ENCODE results near the gene STK4. TPM values are rescaled to one million over a fixed set of nuclear protein-coding genes. Genes with fewer than 3 reads are reported as not detected.

Gene STK4
- total and polyA plus RNA-seq, 2 donors from 2014 or later, result 4.3 to 41.0 TPM

- H3K27me3 ChIP-seq (ENCODE audit: control insufficient read depth, insufficient read depth, low read length), result no peaks in the 10 kb centered on the region
- no peak for FAIRE-seq
- intact Hi-C loops (cut with DNase I), result no loop called here
Observed at GRCh38 chr20:45038745-45039474, 72.6 kb downstream of the STK4 start.

GRCh38 chr20:45039475-45039820 is 73.1 kb downstream of the STK4 start:
- FAIRE-seq (no peak), DNase-seq (no peak)
- H3K27ac ChIP-seq (ENCODE audit: low read depth in 2 of 2, low read length in 2 of 2), result no peak overlapping the region
- H3K9ac ChIP-seq (ENCODE audit: low read length in 3 of 3), result no peak overlapping the region
- H3K36me3 ChIP-seq (ENCODE audit: control insufficient read depth in 2 of 3, insufficient read depth in 3 of 3, low read length in 3 of 3), result no peaks in the 10 kb centered on the region
- no peak overlapping the region for H3K4me3 ChIP-seq (ENCODE audit: low read length in 3 of 3)
- no peaks in the 10 kb centered on the region for H3K9me3 ChIP-seq (ENCODE audit: control insufficient read depth in 2 of 3, insufficient read depth in 1 of 3, low read length in 3 of 3)
- intact Hi-C loops (cut with DNase I), result no loop called here
- H3K27me3 ChIP-seq (ENCODE audit: control insufficient read depth, insufficient read depth, low read length), result no peaks in the 10 kb centered on the region
- H3K4me1 ChIP-seq (ENCODE audit: control insufficient read depth in 2 of 3, insufficient read depth in 2 of 3, low read depth in 1 of 3, low read length in 3 of 3), result no peaks in the 10 kb centered on the region
- TF ChIP-seq, protein P1, sequence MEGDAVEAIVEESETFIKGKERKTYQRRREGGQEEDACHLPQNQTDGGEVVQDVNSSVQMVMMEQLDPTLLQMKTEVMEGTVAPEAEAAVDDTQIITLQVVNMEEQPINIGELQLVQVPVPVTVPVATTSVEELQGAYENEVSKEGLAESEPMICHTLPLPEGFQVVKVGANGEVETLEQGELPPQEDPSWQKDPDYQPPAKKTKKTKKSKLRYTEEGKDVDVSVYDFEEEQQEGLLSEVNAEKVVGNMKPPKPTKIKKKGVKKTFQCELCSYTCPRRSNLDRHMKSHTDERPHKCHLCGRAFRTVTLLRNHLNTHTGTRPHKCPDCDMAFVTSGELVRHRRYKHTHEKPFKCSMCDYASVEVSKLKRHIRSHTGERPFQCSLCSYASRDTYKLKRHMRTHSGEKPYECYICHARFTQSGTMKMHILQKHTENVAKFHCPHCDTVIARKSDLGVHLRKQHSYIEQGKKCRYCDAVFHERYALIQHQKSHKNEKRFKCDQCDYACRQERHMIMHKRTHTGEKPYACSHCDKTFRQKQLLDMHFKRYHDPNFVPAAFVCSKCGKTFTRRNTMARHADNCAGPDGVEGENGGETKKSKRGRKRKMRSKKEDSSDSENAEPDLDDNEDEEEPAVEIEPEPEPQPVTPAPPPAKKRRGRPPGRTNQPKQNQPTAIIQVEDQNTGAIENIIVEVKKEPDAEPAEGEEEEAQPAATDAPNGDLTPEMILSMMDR (IDR thresholded peaks at IDR 0.05; ENCODE audit: borderline replicate concordance, extremely low read depth, insufficient read depth), result no peak

More at GRCh38 chr20:45038745-45039474, 72.6 kb downstream of the STK4 start:
- Histone ChIP-seq H3K27ac (ENCODE audit: low read depth in 2 of 2, low read length in 2 of 2) (no peak overlapping the region), H3K4me1 (ENCODE audit: control insufficient read depth in 2 of 3, insufficient read depth in 2 of 3, low read depth in 1 of 3, low read length in 3 of 3) (no peaks in the 10 kb centered on the region), H3K9me3 (ENCODE audit: control insufficient read depth in 2 of 3, insufficient read depth in 1 of 3, low read length in 3 of 3) (no peaks in the 10 kb centered on the region), H3K4me3 (ENCODE audit: low read length in 3 of 3) (no peak overlapping the region), H3K9ac (ENCODE audit: low read length in 3 of 3) (no peak overlapping the region), H3K36me3 (ENCODE audit: control insufficient read depth in 2 of 3, insufficient read depth in 3 of 3, low read length in 3 of 3) (no peaks in the 10 kb centered on the region)
- TF ChIP-seq, protein P1 (IDR thresholded peaks at IDR 0.05; ENCODE audit: borderline replicate concordance, extremely low read depth, insufficient read depth), result no peak
- DNase-seq, result no peak

- Histone ChIP-seq H3K9me3 (ENCODE audit: control insufficient read depth in 2 of 3, insufficient read depth in 1 of 3, low read length in 3 of 3) (no peaks in the 10 kb centered on the region), H3K27me3 (ENCODE audit: control insufficient read depth, insufficient read depth, low read length) (no peaks in the 10 kb centered on the region), H3K27ac (ENCODE audit: low read depth in 2 of 2, low read length in 2 of 2) (no peak overlapping the region), H3K36me3 (ENCODE audit: control insufficient read depth in 2 of 3, insufficient read depth in 3 of 3, low read length in 3 of 3) (no peaks in the 10 kb centered on the region), H3K9ac (ENCODE audit: low read length in 3 of 3) (no peak overlapping the region), H3K4me3 (ENCODE audit: low read length in 3 of 3) (no peak overlapping the region), H3K4me1 (ENCODE audit: control insufficient read depth in 2 of 3, insufficient read depth in 2 of 3, low read depth in 1 of 3, low read length in 3 of 3) (no peaks in the 10 kb centered on the region)
- DNase-seq, result peak in 3 of 5 donors; percentile 21 to 73 (median 62)
- FAIRE-seq, result no peak
- intact Hi-C loops (cut with DNase I), result no loop called here
- TF ChIP-seq, protein P1 (IDR thresholded peaks at IDR 0.05; ENCODE audit: borderline replicate concordance, extremely low read depth, insufficient read depth), result no peak
Observed at GRCh38 chr20:45041464-45042337, 75.4 kb downstream of the STK4 start.

Measured in kidney (tissue), 14 donors.